Measurements from ENCODE around the gene ZNF562.

- TF ChIP-seq CTCF (IDR thresholded peaks at IDR 0.05; ENCODE audit: low read depth, low read length, poor library complexity, severe bottlenecking), result no peak
- TF ChIP-seq EZH2phosphoT487 (IDR thresholded peaks at IDR 0.05; ENCODE audit: borderline replicate concordance, low read length), result no peak
These were observed 64.3 kb downstream of the ZNF562 start for GRCh38 chr19:9610484-9611113.

Measured in DOHH2 (cell line).